Measurements from ENCODE around the gene EFCAB6.

DNA sequence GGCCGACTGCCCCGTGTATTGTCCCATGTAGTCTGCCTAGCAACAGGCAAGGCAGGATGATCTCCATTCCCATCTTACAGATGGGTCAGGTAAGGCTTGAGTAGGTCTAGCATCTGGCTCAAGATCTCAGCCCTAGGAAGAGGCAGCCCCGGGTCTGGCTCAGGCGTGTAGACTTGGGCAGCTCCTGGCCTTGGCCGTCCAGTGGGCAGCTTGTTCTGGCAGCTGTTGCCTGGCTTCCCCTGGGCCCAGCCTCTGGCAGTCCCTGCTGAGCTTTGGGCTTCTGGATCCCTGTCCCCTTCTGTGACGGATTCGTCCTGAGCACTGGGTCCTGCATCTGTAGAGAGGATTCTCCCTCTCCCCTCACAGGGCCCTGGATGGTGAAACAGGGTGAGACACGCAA, 327.9 kb downstream of the EFCAB6 start:
- TF ChIP-seq, protein P1, sequence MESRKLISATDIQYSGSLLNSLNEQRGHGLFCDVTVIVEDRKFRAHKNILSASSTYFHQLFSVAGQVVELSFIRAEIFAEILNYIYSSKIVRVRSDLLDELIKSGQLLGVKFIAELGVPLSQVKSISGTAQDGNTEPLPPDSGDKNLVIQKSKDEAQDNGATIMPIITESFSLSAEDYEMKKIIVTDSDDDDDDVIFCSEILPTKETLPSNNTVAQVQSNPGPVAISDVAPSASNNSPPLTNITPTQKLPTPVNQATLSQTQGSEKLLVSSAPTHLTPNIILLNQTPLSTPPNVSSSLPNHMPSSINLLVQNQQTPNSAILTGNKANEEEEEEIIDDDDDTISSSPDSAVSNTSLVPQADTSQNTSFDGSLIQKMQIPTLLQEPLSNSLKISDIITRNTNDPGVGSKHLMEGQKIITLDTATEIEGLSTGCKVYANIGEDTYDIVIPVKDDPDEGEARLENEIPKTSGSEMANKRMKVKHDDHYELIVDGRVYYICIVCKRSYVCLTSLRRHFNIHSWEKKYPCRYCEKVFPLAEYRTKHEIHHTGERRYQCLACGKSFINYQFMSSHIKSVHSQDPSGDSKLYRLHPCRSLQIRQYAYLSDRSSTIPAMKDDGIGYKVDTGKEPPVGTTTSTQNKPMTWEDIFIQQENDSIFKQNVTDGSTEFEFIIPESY (IDR thresholded peaks at IDR 0.05): no peak
- TF ChIP-seq RXRA (IDR thresholded peaks at IDR 0.05) (no peak), RAD21 (IDR thresholded peaks at IDR 0.05) (no peak), YY1 (IDR thresholded peaks at IDR 0.05) (no peak)
- TF ChIP-seq, protein P2, sequence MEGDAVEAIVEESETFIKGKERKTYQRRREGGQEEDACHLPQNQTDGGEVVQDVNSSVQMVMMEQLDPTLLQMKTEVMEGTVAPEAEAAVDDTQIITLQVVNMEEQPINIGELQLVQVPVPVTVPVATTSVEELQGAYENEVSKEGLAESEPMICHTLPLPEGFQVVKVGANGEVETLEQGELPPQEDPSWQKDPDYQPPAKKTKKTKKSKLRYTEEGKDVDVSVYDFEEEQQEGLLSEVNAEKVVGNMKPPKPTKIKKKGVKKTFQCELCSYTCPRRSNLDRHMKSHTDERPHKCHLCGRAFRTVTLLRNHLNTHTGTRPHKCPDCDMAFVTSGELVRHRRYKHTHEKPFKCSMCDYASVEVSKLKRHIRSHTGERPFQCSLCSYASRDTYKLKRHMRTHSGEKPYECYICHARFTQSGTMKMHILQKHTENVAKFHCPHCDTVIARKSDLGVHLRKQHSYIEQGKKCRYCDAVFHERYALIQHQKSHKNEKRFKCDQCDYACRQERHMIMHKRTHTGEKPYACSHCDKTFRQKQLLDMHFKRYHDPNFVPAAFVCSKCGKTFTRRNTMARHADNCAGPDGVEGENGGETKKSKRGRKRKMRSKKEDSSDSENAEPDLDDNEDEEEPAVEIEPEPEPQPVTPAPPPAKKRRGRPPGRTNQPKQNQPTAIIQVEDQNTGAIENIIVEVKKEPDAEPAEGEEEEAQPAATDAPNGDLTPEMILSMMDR (IDR thresholded peaks at IDR 0.05; ENCODE audit: low read depth, low read length, missing input control): no peak
